Central memory CD8-positive, alpha-beta T cell (primary cell): ENCODE data around the gene APC2.

Source experiments
- ATAC-seq: fragments of 150-1000 bp; cut with Tn5 transposase; replicated peaks from 2 replicates; pipeline ENCODE4 v1.10.0; 2022; ENCODE audit warnings: mild to moderate bottlenecking, moderate FRiP score, moderate number of reproducible peaks; ENCODE audit not compliant: poor library complexity, severe bottlenecking; ENCODE audit errors: extremely low read depth
- DNase-seq, 2 donors: peaks; one replicate each; pipeline ENCODE4 v3.0.0; 2021; ENCODE audit warnings: low spot score in 2 of 2
- H3K27ac Mint-ChIP-seq: one replicate; pipeline ENCODE4 v1.8.0; 2022; ENCODE audit warnings: low read depth, mild to moderate bottlenecking, moderate library complexity, mixed read lengths
- H3K27me3 Mint-ChIP-seq: one replicate; pipeline ENCODE4 v1.8.0; 2022; ENCODE audit warnings: mixed read lengths
- H3K36me3 Mint-ChIP-seq: one replicate; pipeline ENCODE4 v1.8.0; 2022; ENCODE audit warnings: mild to moderate bottlenecking, moderate library complexity, mixed read lengths; ENCODE audit not compliant: insufficient read depth
- H3K4me1 Mint-ChIP-seq: one replicate; pipeline ENCODE4 v1.8.0; 2022; ENCODE audit warnings: mixed read lengths
- H3K4me3 Mint-ChIP-seq: one replicate; pipeline ENCODE4 v1.8.0; 2022; ENCODE audit warnings: mild to moderate bottlenecking, moderate library complexity, mixed read lengths
- H3K9me3 Mint-ChIP-seq: one replicate; pipeline ENCODE4 v1.8.0; 2022; ENCODE audit warnings: mixed read lengths

Gene APC2

DNA sequence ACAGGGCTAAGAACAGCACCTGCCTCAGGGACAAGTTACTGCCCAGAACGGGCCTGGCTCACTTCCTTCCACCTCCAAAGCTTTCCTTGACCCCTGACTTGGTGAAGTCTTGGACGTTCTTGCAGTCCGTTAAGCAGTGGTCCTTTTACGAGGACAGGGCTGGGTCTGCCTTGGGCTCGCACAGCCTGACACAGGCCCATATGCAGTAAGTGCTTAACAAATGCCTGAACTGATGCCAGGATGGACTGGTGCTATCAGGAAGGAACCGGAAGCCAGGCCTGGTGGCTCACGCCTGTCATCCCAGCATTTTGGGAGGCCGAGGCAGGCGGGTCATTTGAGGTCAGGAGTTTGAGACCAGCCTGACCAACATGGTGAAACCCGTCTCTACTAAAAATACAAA lies 72.1 kb downstream of the APC2 start:
- Mint-ChIP-seq H3K27me3 (peaks cover 49% of the 10 kb centered on the region), H3K4me3 (no peak overlapping the region), H3K4me1 (peaks cover 7% of the 10 kb centered on the region), H3K9me3 (no peaks in the 10 kb centered on the region), H3K36me3 (peaks cover 2% of the 10 kb centered on the region), H3K27ac (no peak overlapping the region)
- ATAC-seq (no peak), DNase-seq (no peak)

DNA sequence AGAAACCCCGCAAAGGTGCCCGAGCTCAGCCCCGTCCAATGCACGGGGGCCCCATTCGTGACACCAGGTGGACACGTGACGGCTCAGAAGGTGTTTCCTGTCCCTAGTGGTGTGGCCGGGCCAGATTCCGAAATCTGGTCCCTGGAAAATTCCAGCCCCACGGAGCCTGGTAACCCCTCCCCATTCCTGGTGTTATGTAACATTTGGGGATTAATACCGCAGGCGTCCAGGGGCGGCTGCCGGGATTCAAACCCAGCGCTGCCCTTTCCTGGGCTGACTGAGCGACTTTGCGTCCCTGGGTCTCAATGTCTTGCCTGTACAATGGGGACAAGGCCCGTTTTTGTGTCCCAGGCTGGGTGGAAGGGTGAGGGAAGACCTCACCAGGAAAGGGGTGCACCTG lies 72.9 kb downstream of the APC2 start:
- DNase-seq (no peak), ATAC-seq (no peak)
- H3K4me1 Mint-ChIP-seq, result peaks cover 7% of the 10 kb centered on the region
- no peak overlapping the region for H3K4me3 Mint-ChIP-seq
- H3K27ac Mint-ChIP-seq, result no peak overlapping the region
- peaks cover 56% of the 10 kb centered on the region for H3K27me3 Mint-ChIP-seq
- H3K36me3 Mint-ChIP-seq, result peaks cover 2% of the 10 kb centered on the region
- no peaks in the 10 kb centered on the region for H3K9me3 Mint-ChIP-seq
